Gastrocnemius medialis (tissue), 4 donors: Measurements from ENCODE around the gene MMP2.

Source experiments
- POLR2A ChIP-seq, 2 donors: fragments of 450-650 bp; IDR thresholded peaks; one replicate each; pipeline ENCODE4 v1.6.1; 2017; ENCODE audit warnings: antibody characterized with exemption in 2 of 2, mild to moderate bottlenecking in 2 of 2, moderate library complexity in 2 of 2
- TF ChIP-seq, protein P1 (sequence below), 5 experiments: fragments of 450-650 bp in 3 of 5; fragments of 200-600 bp in 2 of 5; sonication (generic) in 2 of 5; IDR thresholded peaks in 4 of 5; conservative IDR thresholded peaks in 1 of 5; 1 replicate in 4 of 5; 2 replicates in 1 of 5; pipeline ENCODE4 v1.5.1; 2016 to 2019; ENCODE audit warnings: antibody characterized with exemption in 5 of 5, mild to moderate bottlenecking in 3 of 5, moderate library complexity in 3 of 5

DNA sequence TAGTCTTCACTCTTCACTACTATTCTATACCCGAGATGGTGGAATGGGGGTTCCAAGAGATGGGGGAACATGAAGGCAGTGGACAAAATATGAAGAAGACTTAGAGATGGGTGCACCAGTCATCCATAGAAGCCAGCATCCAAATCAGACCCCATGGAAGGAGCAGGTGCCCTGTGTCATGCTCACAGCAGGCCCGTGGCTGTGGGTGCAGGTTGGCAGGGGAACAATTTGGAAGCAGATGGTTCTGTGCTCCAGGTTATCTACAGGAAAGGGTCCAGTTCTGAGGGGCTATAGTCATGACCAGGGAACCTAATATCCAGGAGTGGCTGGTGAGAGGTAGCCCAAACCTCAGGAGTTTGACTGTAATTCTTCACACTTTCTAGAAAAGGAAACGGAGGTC, 20.3 kb downstream of the MMP2 start:
- TF ChIP-seq POLR2A (IDR thresholded peaks at IDR 0.05) = no peak
- TF ChIP-seq, protein P1, sequence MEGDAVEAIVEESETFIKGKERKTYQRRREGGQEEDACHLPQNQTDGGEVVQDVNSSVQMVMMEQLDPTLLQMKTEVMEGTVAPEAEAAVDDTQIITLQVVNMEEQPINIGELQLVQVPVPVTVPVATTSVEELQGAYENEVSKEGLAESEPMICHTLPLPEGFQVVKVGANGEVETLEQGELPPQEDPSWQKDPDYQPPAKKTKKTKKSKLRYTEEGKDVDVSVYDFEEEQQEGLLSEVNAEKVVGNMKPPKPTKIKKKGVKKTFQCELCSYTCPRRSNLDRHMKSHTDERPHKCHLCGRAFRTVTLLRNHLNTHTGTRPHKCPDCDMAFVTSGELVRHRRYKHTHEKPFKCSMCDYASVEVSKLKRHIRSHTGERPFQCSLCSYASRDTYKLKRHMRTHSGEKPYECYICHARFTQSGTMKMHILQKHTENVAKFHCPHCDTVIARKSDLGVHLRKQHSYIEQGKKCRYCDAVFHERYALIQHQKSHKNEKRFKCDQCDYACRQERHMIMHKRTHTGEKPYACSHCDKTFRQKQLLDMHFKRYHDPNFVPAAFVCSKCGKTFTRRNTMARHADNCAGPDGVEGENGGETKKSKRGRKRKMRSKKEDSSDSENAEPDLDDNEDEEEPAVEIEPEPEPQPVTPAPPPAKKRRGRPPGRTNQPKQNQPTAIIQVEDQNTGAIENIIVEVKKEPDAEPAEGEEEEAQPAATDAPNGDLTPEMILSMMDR (IDR thresholded peaks at IDR 0.05 in 4 of 5, conservative IDR thresholded peaks at IDR 0.05 in 1 of 5) = no peak
